Mucosa of gallbladder (tissue), 1 donor: ENCODE data around the gene CYP3A4. TPM values are rescaled to one million over a fixed set of nuclear protein-coding genes. Genes with fewer than 3 reads are reported as not detected.
"Not testable (repeated sequence)": the region's sequence is repeated elsewhere in the genome, so short reads cannot be mapped to it uniquely, and the experiment has no call there.

Experiments used
- DNase-seq: peaks from one replicate; pipeline ENCODE4 v3.0.0-alpha.2; 2020; ENCODE audit warnings: low spot score
- total RNA-seq: library from RNA; stranded (reverse); gene quantifications from one replicate; pipeline ENCODE4 v1.2.1, GENCODE V29; 2021
- donor health status: DM: no; HTN: no; CAD: no.

The CYP3A4 gene
- 9.7 TPM for total RNA-seq

DNA sequence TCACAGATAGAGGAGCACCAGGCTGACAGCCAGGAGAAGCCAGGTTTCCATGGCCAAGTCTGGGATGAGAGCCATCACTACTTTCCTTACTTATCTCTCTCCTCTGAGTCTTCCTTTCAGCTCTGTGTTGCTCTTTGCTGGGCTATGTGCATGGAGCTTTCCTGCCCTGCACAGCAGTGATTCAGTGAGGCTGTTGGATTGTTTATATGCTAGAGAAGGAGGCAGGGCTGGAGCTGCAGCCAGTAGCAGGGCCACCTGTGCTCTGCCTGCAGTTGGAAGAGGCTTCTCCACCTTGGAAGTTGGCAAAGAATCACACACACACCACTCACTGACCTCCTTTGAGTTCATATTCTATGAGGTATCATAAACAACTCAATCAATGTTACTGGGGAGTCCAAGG is at the start of gene CYP3A4:
Gene CYP3A4, minus strand, starts transcription at position 178 of the 400 bp plus-strand sequence. Its CDS starts 103 bp downstream, at position 75.
- peak; percentile 47 for DNase-seq

DNA sequence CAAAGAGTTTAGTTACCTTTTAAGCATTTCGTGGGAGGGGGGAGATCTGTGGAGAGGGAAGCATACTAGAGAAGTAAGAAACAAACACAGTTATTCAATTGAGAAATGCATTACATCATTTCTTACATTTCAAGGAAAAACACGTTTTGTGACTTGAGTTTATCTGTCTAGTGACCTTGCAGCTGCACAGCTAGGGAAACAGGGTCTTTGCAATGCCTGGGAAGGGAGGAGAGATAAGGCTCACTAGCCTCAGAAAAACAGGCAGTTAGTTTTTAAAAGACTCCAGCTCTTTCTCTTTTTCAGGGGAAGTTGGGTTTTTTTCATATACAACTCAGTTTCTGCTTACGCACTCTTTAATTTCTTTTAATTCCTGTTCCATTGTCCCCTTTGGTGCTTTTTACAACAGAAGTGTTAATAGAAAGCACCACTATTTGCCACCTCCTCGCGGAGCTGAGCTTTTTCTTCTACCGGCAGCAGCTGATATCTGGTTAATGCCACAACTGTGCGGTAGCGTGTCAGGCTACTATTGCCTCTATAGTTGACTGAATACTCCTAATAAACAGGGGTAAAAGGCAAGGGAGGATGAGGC is 49.4 kb upstream of the CYP3A4 start:
- no peak for DNase-seq

DNA sequence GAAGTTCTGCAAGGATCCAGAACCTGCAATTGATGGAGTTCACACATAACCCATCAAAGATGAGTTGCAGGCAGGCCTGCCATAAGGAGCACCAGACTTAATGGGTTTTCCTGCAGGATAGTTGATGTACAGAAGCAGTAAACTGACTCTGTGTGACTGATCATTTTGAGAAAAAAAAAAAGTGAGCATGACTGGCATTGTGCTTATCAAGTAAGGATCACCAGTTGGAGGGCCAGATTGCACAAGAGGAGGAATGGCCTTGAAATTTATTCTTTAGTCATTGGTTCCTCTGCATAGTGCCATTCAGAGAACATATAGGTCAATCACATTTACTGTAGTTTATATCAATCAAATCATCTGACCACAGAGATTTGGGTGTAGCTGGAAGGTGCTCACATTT is 47.6 kb upstream of the CYP3A4 start:
- DNase-seq, result no peak

DNA sequence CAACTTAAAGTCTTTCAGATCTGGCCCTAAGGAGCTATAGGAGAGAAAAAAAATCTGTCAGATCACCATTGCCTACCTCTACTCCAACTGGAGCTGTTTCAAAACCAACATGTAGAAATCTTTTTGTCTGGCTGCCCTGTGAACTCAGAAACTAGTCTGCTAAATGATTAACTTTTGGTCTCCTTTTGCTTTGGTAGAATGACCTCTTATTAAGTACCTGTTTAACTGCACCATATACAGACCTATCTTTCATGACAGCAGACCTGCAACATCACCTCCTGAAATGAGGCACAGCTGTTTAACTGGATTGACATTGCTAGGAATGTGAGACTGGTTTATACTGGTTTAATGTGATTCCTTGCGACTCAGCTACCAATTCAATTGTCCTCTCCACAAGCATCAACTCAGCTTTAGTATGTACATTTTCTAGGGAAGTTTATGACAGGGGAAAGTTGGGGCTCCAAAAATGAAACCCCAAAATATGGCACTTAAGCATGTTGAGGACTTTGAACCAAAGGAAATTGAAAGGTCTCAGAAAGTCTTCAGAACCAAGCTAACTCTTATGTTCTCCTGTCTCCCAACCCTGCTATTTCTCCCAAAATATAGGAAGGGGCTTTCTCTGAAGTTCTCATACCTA is 45.7 kb upstream of the CYP3A4 start:
- peak; percentile 40 for DNase-seq

DNA sequence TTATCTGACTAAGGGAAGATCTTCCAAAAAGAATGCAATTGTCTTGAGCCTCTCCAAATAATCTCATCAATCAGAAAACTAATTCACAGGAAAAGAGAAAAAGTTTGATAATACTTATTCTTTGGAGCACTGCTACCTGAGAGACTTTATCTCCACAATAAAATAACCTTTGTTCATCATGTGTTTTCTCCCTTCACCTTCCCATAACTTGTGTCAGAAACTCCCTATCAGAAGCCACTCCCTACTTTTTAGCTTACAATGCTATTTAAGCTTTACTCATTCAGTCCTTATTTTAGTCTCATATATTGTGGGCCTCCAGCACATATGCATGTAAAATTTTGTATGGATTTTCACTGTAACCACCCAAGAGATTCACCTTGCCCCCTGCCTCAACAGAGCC is 44.8 kb upstream of the CYP3A4 start:
- DNase-seq, result no peak

DNA sequence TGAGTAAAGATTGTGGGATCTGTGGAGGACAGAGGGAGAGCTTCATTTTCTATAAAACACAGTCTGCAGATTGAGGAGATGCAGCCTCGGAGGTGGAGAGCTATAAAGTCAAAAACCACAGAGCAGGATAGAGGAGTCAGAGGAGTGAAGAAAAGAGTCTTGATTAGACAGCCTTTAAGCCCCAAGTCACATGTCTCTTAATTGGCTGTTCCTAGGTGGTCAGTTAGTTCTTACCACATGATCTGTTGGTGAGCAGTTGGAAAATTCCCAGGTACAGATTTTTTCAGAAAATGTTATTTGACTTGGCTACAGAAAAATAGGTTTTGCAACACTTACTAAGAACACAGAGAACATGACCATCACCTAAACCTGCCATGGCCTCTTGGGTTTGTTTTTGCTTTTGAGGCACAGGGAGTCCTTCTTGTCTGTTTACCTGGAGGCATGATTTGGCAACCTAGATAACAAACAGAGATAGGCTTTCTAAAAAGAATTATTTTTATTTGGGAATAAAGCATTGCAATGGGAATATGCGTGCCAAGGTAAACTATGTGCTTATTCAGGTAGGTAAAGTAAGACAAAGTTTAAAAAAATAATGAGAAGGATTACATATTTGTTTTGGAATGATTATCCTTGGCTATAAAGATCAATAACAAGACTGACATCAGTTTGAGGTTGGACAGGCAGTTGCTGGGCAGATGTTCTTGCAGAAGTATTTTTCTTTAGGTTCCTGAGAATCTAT is 43.2 kb upstream of the CYP3A4 start:
- no peak for DNase-seq

DNA sequence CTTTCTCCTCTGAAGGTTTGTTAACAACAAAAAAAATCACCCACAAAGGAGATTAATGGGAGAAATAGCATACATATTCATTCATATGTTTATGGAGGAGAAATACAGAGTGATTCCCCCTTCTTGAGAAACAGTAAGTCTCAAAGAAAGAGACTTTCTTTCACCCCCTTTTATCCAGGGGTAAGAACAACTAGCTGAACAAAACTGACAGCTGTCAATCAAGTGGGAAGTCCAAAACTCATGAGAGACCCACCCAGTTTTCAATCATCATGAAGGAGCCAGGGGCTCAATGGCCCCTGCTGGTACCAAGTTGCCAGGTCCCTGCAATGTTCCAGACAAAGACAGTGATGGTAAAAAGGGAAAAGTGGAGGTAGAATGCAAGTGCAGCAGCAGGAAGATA is 41.9 kb upstream of the CYP3A4 start:
- no peak for DNase-seq

DNA sequence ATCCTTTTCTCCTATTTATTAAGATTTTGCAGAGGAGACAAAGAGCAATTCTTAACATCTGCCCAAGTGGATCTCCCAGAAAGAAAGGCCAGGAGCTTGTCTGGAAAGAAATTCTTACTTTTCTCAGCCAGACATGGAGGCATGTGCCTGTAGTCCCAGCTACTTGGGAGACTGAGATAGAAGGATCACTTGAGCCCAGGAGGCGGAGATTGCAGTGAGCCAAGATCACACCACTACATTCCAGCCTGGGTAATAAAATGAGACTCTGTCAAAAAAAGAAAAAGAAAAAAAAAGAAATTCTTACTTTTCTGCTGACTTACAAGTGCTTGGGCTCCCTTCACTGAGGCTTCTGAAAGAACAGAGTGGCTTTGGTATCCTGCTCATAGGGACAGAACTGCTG is 41.5 kb upstream of the CYP3A4 start:
- DNase-seq, result no peak

DNA sequence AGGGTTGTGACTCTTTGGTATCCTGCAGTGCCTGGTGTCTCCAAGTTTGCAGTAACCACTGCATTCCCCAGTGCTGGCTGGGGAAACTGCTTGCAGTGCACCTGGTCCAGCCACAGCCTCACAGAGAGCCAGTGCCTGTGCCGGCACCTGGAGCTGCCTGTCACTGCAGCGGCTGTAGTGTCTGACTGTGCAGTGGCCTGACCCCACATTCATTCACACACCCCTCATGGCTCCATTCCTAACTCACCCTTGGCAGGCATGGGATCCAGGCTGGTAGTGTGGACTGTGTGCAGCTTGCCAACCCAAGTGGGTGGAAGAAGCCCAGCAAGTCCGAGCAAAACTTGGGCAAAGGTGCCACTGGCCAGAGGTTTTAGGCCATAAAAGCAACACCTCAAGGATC is 40.1 kb upstream of the CYP3A4 start:
- no peak for DNase-seq

DNA sequence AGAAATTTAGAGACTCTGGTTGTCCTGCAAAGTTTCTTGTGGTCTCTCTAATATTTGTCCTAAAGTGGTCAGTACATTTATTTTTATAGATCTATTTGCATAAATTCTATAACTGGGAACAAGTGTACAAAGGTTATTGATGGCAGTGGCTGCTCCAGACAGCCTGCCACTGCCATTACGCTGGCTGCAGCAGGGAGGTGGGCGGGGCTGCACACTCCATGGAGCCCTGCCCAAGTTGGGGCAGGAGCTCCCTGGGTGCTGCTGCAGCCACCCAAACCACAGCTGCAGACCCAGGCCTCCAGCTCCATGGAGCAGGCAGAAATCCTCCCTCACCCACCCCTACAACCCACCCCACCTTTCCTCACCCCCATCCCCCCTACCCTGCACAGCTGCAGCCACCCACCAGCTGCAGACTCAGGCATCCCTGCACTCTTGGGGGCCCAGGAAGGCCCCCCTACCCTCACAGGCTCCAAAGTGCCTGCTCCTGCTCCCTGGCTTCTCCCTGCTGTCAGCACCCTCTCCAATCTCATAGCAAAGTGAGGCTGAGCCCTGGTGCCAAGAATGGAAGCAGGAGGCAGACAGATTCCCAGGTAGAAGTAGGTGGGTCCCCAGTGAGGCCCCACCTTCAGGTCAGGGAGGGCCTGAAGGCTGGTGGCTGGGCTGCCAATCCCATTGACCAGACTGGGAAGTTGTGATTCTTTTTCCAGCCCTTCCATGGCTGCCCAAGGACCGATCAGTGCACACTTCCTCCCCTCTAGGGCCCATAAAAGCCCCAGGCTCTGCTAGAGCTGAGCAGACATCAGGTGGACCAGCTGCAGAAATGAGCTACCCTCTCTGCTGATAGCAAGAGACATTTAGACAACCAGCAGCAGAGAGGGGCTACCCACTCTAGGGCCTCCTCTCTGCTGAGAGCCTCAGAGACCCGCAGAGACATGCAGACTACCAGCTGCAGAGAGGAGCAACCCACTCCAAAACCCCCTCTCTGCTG is 39.0 kb upstream of the CYP3A4 start:
- DNase-seq, result no peak

DNA sequence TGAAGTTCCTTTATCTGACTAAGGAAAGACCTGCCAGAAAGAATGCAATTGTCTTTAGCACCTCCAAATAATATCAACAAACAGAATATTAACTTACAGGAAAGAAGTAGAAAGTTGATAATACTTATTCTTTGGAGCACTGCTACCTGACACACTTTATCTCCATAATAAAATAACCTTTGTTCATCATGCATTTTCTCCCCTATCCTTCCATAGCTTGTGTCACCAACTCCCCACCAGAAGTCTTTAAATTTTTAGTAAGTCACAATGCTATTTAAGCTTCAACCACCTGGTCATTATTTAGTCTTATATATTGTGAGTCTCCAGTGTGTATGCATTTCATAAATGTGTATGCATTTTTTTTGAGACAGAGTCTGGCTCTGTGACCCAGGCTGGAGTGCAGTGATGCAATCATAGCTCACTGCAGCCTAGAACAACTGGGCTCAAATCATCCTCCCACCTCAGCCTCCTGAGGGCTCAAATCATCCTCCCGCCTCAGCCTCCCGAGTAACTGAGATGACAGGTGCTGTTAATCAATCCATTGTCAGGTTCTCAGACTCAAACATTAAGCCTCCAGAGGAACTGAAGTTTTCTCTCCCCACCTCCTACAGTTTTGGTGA is 36.5 kb upstream of the CYP3A4 start:
- no peak for DNase-seq

DNA sequence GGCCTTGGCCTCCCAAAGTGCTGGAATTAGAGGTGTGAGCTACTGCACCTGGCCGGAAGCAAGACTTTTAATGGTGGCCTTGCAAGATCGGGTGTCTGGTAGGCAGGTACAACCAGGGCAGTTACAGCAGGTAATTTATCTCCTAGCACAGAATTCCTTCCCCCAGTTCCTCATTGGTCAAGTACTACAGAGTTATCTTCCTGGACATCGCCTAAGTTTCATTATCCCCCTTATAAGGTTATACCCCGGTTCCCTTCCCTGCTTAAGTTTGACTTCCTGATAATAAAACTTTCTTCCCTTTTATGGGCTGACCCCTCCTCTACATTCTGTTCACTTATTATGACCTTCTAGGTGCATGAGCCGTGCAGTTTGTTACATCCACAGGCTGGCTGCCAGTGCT is 24.8 kb upstream of the CYP3A4 start:
- DNase-seq, result no peak

DNA sequence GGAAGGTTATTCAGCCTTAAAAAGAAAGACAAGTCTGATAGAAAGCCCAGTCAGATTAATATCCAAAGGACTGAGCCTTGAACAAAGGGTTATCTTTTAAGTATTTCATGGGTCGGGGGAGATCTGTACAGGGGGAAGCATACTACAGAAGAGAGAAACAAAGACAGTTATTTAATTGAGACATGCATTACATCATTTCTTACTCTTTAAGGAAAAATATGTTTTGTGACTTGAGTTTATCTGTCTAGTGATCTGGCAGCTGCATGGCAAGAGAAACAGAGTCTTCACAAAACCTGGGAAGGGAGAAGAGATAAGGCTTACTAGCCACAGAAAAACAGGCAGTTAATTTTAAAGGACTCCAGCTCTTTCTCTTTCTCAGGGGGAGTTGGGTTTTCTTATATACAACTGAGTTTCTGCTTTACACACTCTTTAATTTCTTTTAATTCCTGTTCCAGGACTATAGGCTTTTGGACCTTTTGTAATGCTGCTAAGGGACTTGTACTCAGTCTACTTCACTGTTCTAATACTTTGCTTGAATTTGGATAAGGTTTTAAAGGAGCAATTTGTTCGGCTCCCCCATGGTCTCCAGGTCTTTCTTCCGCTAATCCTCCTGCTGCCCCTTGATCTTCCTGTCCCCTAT is 23.0 kb upstream of the CYP3A4 start:
- no peak for DNase-seq

DNA sequence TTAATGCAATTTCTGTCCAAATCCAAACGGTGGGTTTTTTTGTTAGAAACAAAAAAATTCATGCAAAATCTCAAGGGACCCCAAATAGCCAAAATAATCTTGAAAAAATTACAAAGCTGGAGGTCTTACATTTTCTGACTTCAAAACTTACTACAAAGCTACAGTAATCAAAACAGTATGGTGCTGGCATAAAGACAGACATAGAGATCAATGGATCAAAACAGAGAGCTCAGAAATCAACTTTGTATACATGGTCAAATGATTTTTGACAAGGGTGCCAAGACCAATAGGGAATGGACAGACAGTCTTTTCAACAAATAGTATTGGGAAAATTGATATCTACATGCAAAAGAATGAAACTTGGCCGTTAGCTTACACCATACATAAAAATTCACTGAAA is 21.7 kb upstream of the CYP3A4 start:
- DNase-seq, result no peak

DNA sequence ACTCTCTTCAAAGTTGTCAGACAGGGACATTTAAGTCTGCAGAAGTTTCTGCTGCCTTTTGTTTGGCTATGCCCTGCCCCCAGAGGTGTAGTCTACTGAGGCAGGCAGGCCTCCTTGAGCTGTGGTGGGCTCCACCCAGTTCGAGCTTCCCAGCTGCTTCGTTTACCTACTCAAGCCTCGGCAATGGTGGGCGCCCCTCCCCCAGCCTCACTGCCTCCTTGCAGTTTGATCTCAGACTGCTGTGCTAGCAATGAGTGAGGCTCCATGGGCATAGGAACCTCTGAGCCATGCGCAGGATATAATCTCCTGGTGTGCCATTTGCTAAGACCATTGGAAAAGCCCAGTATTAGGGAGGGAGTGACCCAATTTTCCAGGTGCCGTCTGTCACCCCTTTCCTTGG is 19.1 kb upstream of the CYP3A4 start:
- not testable (repeated sequence) for DNase-seq

DNA sequence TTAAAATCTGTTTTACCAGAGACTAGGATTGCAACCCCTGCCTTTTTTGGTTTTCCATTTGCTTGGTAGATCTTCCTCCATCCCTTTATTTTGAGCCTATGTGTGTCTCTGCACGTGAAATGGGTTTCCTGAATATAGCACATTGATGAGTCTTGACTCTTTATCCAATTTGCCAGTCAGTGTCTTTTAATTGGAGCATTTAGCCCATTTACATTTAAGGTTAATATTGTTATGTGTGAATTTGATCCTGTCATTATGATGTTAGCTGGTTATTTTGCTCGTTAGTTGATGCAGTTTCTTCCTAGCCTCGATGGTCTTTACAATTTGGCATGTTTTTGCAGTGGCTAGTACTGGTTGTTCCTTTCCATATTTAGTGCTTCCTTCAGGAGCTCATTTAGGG is 17.4 kb upstream of the CYP3A4 start:
- DNase-seq, result not testable (repeated sequence)

DNA sequence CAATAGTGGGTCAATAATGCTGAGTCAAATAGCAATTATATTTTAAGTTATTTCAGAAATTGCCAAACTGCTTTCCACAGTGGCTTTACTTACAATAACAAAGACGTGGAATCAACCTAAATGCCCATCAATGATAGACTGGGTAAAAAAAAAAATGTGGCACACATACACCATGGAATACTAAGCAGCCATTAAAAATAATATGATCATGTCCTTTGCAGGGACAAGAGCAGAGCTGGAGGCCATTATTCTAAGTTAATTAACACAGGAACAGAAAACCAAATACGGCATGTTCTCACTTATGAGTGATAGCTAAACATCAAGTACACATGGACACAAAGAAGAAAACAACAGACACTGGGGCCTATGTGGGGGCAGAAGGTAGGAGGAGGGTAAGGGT is 15.0 kb upstream of the CYP3A4 start:
- DNase-seq, result no peak

DNA sequence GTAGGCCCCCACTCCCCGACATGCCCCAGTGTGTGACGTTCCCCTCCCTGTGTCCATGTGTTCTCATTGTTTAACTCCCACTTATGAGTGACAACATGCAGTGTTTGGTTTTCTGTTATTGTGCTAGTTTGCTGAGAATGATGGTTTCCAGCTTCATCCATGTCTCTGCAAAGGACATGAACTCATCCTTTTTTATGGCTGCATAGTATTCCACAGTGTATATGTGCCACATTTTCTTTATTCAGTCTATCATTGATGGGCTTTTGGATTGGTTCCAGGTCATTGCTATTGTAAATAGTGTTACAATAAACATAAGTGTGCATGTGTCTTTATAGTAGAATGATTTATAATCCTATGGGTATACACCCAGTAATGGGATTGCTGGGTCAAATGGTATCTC is 11.9 kb upstream of the CYP3A4 start:
- not testable (repeated sequence) for DNase-seq

DNA sequence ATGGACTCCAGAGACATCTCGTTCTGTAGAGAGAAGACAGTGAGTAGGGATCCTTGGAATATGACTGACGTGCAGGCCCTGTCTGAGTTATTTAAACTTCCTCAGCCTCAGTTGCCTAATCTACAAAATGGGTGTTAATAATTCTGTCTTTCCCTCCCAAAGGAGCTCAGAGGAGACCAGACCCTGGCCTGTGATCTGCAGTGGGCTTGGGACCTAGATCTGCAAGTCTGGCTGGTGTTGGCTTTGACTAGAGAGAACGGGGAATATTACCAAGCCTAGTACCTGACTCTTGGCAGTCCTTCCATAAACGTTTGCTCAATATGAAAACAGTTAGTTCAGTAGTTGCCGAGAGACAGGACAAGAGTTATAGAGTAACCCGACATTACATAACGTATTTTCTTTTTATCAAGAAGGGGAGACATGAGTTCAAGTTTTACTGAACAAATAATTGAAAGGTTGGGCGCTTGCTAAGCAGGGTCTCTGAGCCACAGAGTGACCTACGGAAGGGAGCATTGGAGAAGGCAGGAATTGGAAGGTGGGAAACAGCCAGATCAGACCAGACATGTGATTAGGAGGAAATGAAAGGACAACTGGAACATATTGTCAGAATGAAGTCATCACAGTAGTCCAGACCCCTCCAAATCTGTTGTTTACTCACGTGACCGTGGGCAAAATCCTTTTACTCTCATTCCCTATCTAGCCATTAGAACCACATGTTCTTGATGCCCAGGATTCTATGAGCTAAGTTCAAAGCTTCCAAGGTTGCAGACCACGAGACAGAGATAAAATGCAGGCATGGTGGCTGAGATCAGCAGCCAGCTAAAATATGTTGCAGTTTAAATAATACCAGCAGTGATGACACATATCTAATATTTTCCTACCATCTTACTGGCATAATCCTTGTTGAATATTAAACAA is 10.9 kb upstream of the CYP3A4 start:
- DNase-seq, result peak; percentile 26

DNA sequence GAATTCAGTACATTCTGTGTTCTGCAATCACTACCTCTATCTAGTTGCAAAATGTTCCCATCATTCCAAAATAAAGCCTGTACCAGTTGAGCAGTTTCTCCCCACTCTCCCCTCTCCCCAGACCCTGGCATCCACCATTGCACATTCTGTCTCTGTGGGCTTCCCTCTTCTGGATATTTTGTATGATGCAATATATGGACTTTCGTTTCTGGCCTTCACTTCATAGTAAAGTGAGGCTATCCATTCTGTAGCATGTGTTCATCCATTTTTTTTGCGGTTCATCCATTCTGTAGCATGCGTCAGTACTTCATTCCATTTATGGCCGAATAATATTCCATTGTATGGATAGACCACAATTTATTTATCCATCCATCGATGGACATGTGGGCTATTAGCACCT is 9.5 kb upstream of the CYP3A4 start:
- DNase-seq, result no peak
